HG02610 (cell line): ENCODE measurements around the gene TTLL6.

Source experiments
- ATAC-seq: cut with Tn5 transposase; IDR thresholded peaks from one replicate; pipeline ENCODE4 v1.9.1; 2021; ENCODE audit warnings: mild to moderate bottlenecking, moderate library complexity; ENCODE audit not compliant: unreplicated experiment

TTLL6 gene

DNA sequence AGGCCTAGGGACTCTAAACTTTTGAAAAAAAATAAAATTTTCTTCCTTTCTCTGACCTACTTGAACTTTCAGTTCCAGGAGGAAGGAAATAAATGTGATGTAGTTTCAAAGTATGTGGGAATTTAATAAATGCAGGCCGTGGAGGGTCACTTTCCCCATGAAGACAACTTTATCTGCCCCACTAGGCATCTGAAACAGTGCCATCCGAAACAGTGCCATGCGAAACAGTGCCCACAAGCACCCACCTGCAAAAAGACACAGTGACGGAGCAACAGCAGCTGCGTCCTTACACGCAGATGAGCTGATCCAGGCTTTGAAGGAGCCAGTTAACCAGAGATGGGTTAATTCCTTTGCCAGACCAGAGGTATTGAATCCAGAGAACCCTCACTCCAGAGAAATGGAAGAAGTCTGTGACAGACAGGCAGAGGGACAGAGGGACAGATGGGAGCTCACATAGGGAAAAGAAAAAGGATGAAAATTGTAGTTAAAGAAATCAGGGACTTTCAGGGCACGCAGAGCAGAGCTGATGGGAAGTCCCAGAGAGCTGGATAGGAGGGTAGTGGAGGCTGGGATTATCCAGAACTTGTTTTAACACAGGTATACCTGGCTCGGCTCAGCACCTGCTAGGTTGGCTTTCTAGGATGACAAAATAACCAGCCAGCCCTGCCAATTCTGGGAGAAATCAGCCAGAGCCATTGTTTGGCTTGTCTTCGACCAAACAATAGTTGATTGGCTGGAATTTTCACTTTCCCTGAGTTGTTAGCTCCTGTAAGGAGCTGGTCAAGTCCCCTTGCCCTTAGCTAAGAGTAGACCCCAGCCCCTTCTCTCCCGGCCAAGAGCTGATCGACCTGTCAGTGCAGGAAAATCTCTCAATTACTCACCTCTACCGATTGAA, 71.4 kb downstream of the TTLL6 start:
- no peak for ATAC-seq

DNA sequence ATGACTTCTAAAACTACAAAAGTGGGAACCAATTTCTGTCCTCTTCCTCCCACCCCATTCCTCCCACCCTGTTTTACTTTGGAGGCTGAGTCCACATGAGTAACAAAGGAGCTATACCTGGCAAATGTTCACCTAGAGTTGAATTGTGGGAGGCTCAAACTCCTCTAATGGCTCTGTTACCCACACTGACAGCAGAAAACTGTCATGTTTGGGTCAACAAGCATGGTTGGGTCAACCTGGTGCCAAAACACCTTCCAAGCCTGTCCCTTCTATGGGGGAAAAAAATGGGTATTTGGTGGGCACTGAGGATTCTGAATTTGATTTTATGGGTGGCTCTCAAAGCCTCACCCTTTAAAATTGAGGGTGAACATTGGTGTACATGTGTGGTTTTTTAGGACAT, 76.5 kb downstream of the TTLL6 start:
- no peak for ATAC-seq

DNA sequence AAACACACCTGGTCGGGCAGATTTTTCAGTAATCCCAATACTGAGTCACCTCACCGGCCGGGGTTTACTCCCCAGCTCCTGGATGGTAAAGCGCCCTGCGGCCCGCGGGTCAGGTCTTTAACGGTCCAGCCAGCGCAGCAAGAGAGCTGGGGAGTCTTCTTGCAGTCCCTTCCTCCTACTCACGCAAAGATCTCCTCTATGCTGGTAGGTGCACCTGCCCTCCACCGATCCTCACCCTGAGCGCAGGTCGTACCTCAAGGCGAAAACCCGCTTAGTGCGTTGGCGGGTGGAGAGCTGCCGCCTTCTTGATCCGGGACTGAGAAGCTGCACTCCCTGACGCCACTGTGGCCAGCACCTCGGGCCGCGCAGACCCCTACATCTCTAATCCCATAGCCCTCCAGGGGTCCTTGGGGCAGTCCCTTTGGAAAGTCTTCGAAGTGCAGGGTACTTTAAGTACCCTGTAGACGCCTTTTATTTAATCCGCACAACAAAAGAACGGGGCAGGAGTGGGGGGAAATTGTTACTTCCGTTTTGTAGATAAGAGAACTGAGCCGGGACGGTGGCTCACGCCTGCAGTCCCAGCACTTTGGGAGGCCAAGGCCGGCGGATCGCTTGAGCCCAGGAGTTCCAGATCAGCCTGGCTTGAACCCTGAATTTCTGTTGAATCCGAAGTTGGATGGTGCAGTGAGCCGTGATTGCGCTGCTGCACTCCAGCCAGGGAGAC, 78.1 kb downstream of the TTLL6 start:
- no peak for ATAC-seq

DNA sequence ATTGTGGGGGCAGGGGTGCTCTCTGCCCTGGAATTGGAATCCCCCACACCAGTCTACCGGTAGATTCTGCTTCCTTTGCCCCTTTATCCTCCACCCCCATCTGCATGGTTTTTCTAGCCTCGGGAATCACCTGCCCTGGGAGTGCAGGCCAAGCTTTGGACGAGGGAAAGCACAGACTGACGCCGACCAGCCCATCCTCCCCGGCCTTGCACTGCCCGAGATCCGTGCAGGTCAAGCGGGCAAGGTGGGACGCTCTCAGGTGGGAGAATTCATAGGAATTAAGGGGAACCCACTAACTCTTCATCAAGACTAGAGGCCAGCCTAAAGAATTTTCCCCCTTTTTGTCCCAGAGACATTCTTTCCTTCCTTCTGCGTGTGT, 78.6 kb downstream of the TTLL6 start:
- no peak for ATAC-seq

DNA sequence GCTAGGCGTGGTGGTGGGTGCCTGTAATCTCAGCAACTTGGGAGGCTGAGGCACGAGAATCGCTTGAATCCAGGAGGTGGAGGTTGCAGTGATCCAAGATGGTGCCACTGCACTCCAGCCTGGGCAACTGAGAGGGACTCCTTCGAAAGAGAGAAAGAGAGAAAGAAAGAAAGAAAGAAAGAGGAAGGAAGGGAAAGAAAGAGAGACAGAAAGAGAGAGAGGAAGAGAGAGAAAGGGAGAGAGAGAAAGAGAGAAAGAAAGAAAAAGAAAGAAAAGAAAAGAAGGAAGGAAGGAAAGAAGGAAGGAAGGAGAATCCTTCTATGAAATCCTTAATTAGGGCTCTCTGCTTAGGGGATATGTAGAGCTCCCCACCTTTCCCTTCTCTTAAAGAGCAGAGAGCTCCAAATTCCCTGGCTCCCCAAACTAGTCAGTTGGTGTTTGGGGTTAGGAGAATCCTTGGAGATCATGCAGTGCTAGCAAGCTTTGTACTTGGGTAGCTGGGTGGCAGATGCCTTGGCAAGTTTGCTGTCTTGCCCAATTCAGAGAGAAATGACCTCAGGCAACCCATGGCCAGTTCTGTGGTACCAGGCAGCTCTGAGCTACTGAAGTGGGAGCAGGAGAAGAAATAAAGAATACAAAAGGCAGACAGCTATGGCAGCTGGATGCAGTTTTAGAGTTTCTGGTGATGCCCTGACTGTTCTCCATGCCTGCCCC, 79.5 kb downstream of the TTLL6 start:
- no peak for ATAC-seq

DNA sequence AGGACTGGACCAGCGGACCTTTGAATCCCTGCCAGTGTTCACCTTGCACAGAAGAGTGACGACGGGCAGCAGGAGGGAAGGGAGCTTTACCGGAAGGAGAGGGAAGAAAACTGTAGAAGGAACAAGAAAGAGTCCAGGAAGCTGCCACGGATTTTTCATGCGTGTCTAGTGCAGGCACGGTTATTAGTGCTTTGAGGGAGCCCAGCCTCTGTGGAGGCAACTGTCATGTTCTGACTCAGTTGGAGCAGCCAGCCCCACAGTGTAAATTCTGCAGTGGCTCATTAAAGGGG, 82.0 kb downstream of the TTLL6 start:
- ATAC-seq = no peak

DNA sequence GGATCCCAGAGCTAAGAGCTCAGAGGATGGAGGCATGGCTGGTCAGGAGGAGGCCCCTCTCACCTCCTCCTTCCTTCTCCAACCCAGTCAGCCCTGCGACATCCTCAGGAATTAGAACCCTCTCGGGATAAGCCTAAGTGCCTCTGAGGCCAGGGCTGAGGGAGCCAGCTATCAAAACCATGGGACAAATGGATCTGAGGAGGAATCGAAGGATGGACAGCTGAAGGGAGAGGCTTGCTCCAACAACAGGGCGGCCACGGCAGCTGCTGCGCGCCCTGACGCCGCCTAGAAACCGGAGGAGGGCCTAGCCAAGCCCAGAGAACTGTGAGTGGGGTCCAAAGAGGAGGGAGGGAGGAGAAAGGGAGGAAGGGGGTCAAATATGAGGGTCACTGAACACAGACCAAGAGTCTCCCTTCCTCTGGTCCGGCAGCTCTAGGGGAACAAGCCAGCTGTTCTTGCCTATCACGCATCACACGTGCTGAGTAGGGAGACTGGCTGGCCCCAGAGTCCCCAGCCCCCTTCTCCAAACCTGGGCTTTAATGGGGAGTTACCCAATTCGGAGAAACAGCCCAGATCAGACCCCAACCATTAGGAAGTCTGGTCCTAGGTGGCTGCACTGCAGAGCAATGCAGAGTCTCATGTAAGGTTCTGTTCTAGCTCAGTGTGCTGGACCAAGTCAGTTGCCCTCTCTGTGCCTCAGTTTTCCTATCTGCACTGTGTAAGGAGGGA, 82.5 kb downstream of the TTLL6 start:
- no peak for ATAC-seq

DNA sequence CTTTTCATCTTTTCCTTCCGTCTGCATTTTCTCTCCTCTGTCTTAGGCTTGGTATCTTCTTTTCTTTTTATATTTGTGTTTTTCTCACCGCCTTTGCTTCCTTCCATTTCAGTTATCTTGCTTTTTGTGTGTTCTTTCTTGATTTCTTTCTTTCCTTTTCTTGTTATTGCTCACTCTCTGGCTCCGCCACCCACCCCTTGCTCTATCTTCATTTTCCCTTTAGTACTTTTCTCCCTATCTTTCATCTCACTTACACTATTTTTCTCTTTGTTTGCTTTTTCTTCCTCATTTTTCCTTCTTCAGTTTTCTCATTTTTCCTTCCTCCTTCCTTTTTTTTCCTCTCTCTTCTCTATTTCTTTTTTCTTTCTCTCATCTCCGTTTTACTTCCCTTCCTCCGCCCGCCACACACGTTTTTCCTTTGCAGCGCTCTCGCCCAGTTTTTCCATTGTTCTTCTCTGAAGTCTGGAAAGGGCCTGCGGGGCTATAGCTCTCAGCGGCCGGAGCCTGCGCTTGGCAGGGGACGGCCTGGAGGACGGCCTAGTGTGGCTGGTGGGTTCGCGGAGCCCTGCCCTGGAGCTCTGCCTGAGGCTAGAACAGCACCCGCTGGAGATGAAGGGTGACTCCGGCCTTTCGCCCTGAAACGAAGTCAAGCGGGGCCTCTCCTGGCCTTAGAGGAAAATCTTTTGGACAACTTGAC, 83.2 kb downstream of the TTLL6 start:
- no peak for ATAC-seq

DNA sequence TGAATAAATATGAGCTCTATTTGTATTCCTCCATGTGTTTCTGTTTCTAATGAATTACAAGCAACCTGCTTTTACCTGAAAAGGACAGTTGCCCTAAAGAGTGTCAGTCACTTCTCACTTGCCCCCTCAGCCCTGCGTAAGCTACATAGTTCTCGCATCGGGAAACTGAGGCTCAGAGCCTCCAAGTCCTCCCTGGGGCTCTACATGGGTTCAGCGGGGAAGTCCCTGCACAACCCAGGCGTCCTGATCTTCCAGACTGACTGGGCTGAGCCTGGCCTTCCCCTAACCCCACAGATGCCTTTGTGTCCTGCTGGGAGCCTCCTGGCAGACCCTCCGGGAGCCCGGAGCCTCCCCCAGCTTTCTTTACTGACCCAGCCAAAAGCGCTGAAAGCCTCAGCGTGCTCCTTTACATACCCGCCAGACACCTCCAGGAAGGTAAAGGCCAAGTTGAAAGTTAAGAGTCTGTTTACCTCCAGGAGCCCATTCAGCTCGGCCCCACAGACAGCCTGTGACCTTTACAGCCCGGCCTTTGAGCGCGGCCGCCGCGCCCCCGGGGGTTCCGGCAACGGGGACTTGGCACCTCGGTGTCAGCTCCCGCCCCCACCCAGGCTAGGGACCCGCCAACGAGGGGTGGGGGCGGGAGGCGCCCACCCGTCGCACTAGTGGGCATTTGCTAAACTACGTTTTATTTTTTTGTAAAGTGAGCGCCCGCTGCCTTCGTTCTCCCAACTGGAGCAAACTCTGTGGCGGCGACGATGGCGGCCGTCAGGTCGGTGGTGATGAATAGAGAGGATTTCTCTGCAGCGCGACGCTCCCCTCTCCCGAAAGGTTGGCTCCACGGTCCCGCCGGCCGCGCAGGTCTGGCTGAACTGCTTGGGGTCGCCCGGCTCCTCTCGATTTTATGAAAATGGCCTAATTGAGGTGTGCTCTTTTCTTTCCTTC, 84.1 kb downstream of the TTLL6 start:
- no peak for ATAC-seq

DNA sequence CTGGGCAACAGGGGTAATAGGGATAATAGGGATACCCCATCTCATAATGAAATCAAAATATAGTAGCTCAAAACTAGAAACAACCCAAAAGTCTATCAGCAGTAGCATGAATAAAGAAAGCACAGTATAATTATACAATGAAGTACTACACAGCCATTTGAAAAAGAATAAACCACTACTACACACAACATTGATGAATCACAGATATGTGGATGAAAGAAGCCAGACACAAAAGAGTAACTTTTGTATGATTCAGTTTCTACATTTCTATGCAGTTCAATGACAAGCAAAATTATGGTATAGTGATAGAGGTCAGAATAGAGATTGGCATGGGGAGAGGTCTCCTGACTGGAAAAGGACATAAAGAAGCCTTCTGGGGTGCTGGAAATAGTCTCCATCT, 85.7 kb downstream of the TTLL6 start:
- ATAC-seq = no peak

DNA sequence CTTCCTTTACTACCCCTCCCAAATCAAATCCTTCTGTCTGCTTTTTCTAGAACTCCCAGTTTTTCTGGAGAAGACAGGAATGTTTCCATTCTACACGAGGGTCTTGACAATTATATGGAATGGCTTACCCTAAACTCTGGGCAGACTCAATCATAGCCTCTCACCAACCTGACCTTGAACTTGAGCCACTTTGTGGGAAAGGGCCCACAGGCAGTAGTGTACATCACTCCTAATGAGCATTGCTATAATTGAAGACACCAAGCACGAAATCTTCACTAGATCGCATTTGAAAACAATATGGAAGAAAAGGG, 86.8 kb downstream of the TTLL6 start:
- no peak for ATAC-seq

DNA sequence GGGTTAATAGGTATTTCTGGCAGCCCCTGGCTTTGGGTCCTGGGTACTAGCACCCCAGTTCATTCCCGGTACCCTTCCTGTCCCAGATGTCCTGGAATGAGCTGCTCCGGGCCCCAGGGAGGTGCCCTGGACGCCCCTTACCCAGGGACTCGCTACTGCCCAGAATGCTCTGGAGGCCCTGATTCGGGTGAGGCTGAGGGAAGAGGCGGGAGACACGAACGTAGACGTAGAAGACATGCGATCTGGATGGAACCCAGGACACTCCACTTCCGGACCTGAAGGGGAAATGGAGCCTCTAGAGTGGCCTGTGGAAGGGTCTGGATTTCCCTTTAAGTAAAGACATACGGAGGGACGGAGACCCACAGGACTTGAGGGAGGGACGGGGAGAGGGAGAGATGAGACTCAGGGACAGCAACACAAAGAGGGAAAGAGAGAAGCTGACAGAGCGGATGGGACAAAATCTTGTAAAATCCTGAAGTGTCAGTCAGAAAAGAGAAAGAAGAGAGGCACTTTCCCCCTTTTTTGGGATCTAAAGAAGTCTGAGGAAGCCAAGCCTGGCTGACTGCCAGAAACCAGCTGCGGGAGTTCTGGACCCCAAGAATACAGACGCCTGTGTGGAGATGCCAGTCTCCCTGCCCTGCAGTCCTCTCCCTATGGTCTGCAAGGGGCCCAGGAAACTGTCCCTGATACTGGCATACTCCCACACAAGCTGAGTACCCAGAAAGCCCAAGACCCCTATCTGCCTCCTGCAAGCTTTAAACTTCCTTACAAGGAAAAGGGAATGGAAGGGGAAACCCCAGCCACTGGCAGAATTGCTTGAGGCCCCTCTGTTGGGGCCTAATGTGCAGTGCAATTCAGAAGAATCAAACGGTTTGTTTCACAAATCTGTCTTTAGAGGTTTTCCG, 87.4 kb downstream of the TTLL6 start:
- ATAC-seq = no peak

DNA sequence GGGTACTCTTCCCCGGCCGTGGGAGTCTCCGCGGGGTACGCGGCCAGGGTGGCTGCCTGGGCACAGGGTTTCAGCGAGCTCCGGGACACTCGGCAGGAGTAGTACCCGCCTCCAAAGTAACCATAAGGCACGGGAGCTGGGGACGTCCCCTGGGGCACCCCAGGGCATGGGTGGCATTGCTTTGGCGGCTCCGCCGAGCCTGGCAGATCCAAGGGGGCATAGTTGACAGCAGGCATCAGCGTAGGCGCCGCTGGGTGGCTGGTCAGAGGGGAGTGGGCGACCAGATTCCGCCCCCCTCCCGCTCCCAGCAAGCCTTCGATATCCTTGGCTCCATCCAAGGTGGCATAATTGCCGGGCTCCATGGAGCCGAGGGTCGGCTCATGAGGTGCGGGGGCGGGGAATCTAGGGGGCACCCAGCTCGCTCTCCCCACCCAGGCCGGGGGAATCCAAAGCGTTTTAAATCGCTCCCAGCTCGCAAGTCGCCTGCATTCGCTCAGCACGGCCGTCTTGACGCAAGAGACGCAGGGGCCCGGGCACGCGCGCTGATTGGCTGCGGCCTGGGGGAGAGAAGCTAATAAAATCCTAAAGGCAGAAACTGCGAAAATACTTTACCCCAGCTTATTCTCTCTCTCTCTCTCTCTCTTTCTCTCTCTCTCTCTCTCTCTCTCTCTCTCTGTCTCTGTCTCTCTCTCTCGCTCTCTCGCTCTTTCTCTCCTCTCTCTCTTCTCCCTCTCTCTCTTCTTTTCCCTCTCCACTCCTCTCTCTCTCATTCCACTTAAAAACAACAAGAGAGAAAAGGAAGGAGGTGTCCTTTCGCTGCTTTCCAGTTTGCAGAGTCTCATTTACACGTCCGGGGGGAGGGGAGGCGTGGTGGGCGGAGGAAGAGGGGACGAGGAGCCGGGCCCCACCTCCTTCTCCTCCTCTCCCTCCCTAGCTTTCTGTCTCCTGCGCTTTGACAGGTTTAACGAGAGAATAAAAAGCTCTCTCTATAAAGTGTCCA, 88.5 kb downstream of the TTLL6 start, which contains the start of gene HOXB13:
Gene HOXB13, minus strand, starts transcription at position 519 of the 1,000 bp plus-strand sequence. Its CDS starts 157 bp downstream, at position 362.
- no peak for ATAC-seq

DNA sequence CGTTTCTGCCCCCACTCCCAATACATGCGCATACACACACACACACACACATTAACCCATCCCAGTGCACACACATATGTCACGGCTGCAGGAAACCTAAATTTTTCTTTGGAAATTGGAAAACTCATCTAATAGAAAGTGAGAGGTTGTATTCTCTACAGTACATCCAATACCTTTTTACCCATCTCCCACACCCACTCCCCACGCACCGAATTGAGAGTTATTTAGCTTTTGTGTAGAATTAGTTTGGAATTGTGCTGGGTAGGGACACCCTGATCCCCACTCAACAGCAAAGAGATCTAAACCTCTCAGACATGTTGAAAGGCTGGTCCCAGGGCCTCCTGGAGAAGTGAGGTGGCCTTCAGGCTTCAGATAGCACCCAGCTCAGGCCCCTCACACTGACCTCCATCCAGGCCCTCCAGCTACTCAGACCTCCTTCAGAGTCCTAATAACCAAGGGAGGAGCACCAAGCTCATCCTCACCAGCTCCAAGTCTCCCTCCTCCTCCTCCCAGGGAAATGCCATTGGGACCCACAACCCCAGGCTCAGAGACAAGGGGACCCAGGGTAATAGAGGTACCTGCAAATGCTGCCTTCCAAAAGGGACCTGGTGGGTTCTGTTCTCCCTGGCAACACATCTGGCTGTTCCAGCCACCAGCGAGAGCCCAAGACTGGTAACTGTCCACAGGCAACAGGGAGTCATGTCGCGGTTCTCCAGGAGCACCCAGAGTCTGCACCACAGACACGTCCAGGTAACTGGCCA, 89.4 kb downstream of the TTLL6 start:
- no peak for ATAC-seq

DNA sequence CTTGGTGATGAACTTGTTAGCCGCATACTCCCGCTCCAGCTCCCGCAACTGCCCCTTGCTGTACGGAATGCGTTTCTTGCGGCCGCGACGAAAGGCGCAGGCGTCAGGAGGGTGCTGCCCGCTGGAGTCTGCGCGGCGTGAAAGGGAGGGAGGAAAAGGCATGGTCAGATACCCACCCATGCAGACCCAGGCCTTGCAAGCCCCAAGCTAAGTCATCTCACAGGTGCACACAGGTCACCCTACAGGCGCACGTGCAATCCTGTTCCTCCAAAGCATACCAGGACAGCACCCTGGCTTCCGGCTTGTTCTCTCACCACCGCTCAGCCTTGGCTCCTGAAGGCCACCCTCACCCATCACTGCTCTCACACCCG, 90.1 kb downstream of the TTLL6 start:
- ATAC-seq = no peak

DNA sequence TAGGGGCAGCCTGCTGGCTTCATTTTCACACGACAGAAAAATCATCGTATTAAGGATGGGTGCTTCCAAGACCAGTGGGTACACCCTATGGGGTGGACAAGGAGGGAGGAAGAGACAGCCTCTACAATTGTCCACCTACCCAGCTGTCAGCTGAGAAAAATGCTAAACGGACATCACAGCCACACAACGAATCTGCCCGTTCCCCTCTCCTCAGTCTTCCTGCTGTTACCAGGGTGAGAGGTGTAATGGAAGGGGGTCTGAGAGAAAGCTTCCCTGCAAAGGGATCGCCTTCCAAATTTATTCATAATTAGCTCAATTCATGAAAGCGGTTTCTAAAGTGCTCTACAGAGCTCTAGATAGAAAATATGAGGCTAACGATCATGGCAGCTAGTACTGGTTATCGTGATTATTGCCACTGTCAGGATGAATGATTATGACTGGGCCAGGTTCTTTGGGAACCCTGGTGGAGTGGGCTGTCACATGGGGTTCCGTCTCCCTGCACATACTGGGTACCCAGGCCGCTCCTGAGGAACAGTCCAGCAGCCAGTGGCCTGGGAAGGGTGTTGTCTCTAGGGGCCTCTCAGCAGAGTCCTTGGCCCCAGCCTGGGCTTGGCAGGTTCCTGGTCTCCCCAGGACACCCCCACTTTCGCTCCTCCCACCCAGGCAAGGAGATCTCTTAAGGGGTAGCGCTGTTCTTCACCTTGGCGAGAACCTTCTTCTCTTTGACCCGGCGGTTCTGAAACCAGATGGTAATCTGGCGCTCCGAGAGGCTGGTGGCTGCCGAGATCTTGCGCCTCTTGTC, 90.7 kb downstream of the TTLL6 start:
- ATAC-seq = no peak
